GM12878 (cell line): Measurements from ENCODE around the gene HRH3. TPM values are rescaled to one million over a fixed set of nuclear protein-coding genes. Genes with fewer than 3 reads are reported as not detected.

Experiments
- ATAC-seq: fragments of 200-7000 bp; cut with Tn5 transposase; 3 replicates; pipeline ENCODE4 v1.9.1; 2020; ENCODE audit warnings: mild to moderate bottlenecking, moderate library complexity
- BruUV-seq: library from RNA; stranded (reverse); fragments of 400-500 nt; replicated peaks from 2 replicates; lab custom pipeline; 2021; lab: Mats Ljungman, UMichigan
- CTCF ChIA-PET: fragments of 300-600 bp; sonication (Branson Sonifier 250); formaldehyde crosslinking; extraction: SDS; loops from one replicate; lab custom pipeline; 2021; ENCODE audit warnings: inconsistent platforms; lab: Yijun Ruan, JAX
- POLR2A ChIA-PET: fragments of 350-600 bp; formaldehyde crosslinking; extraction: SDS; loops from one replicate; lab custom pipeline; 2021; ENCODE audit warnings: inconsistent platforms; lab: Charles Lee
- RAD21 ChIA-PET: fragments of 300-600 bp; sonication (Branson Sonifier 250); formaldehyde crosslinking; loops from one replicate; lab custom pipeline; 2023; ENCODE audit warnings: antibody characterized with exemption; ENCODE audit not compliant: unreplicated experiment; lab: Charles Lee
- SMC1A ChIA-PET: fragments of 300-600 bp; sonication (Branson Sonifier 250); formaldehyde crosslinking; loops from one replicate; lab custom pipeline; 2023; ENCODE audit not compliant: unreplicated experiment, uncharacterized antibody; lab: Charles Lee
- DNase-seq: peaks from one replicate; pipeline ENCODE4 v3.0.0-alpha.2; 2011; ENCODE audit warnings: low read depth, low spot score
- FAIRE-seq: peaks from 3 replicates; lab custom pipeline; 2011; peaks lifted over from hg19 to GRCh38; lab: Jason Lieb, UNC
- H2AFZ ChIP-seq: 2 replicates; pipeline ENCODE4 v1.6.0; 2011; ENCODE audit warnings: low read depth, low read length, control low read depth; ENCODE audit not compliant: control insufficient read depth
- H3K27ac ChIP-seq: 2 replicates; pipeline ENCODE4 v1.5.1; 2011; ENCODE audit warnings: control low read depth; ENCODE audit not compliant: control insufficient read depth, insufficient read depth
- H3K27me3 ChIP-seq, 2 experiments: replicated peaks in 1 of 2; 2 replicates each; pipeline versions ENCODE4 v1.6.0 to v1.6.1; 2011; ENCODE audit warnings: low read length in 1 of 2; ENCODE audit not compliant: control insufficient read depth in 2 of 2, insufficient read depth in 2 of 2
- H3K36me3 ChIP-seq, 2 experiments: 2 replicates each; pipeline ENCODE4 v1.5.1; 2011; ENCODE audit warnings: low read length in 1 of 2; ENCODE audit not compliant: control insufficient read depth in 2 of 2, insufficient read depth in 2 of 2
- H3K4me1 ChIP-seq: 2 replicates; pipeline ENCODE4 v1.6.1; 2011; ENCODE audit warnings: mild to moderate bottlenecking, low read length, moderate library complexity, mixed read lengths; ENCODE audit not compliant: control insufficient read depth, insufficient read depth
- H3K4me2 ChIP-seq: 2 replicates; pipeline ENCODE4 v1.6.0; 2011; ENCODE audit warnings: control low read depth; ENCODE audit not compliant: control insufficient read depth, insufficient read depth
- H3K4me3 ChIP-seq: fragments of 200-600 bp; sonication (generic); 2 replicates; pipeline ENCODE4 v1.5.1; 2016
- H3K79me2 ChIP-seq: 2 replicates; pipeline ENCODE4 v1.6.0; 2011; ENCODE audit warnings: low read length; ENCODE audit not compliant: control insufficient read depth, insufficient read depth
- H3K9ac ChIP-seq: 2 replicates; pipeline ENCODE4 v1.8.0; 2011; ENCODE audit warnings: low read length, control low read depth, mixed read lengths; ENCODE audit not compliant: control insufficient read depth, insufficient read depth
- H3K9me3 ChIP-seq: replicated peaks from 3 replicates; pipeline ENCODE4 v1.5.1; 2011; ENCODE audit warnings: mild to moderate bottlenecking, low read length; ENCODE audit not compliant: control insufficient read depth, insufficient read depth
- H4K20me1 ChIP-seq: 2 replicates; pipeline ENCODE4 v1.6.0; 2011; ENCODE audit not compliant: control insufficient read depth, insufficient read depth
- ATF7 ChIP-seq: fragments of 450-650 bp; IDR thresholded peaks from 2 replicates; pipeline ENCODE4 v1.6.1; 2016; ENCODE audit warnings: low read depth, mild to moderate bottlenecking
- BACH1 ChIP-seq: fragments of 450-650 bp; IDR thresholded peaks from 2 replicates; pipeline ENCODE4 v1.6.1; 2017; ENCODE audit warnings: mild to moderate bottlenecking, borderline replicate concordance
- FOXM1 ChIP-seq: IDR thresholded peaks from 2 replicates; pipeline ENCODE4 v1.6.1; 2012; ENCODE audit warnings: low read depth, mild to moderate bottlenecking, inconsistent platforms, low read length, moderate library complexity
- HCFC1 ChIP-seq: fragments of 150-350 bp; IDR thresholded peaks from 2 replicates; pipeline ENCODE4 v1.6.1; 2014; ENCODE audit warnings: low read length
- IKZF2 ChIP-seq, 2 experiments: fragments of 450-650 bp; IDR thresholded peaks; 2 replicates each; pipeline ENCODE4 v1.6.1; 2017; ENCODE audit warnings: mild to moderate bottlenecking in 2 of 2, moderate library complexity in 2 of 2
- IRF3 ChIP-seq: fragments of 450-650 bp; IDR thresholded peaks from 2 replicates; pipeline ENCODE4 v1.6.1; 2014; ENCODE audit warnings: mild to moderate bottlenecking
- KDM1A ChIP-seq: fragments of 200-600 bp; sonication (generic); IDR thresholded peaks from 2 replicates; pipeline ENCODE4 v1.6.1; 2016; ENCODE audit warnings: borderline replicate concordance
- KLF5 ChIP-seq: fragments of 450-650 bp; IDR thresholded peaks from 2 replicates; pipeline ENCODE4 v1.6.1; 2014; ENCODE audit warnings: mild to moderate bottlenecking; ENCODE audit not compliant: partially characterized antibody
- MLLT1 ChIP-seq: fragments of 450-650 bp; IDR thresholded peaks from 2 replicates; pipeline ENCODE4 v1.6.1; 2016; ENCODE audit warnings: mild to moderate bottlenecking
- SIN3A ChIP-seq: IDR thresholded peaks from 2 replicates; pipeline ENCODE4 v1.6.1; 2012; ENCODE audit warnings: low read depth, low read length, improper control_type of control experiment
- SMC3 ChIP-seq: IDR thresholded peaks from 2 replicates; pipeline ENCODE4 v1.6.1; 2011; ENCODE audit warnings: low read length, improper control_type of control experiment, borderline replicate concordance
- YBX1 ChIP-seq: fragments of 450-650 bp; IDR thresholded peaks from 2 replicates; pipeline ENCODE4 v1.6.1; 2016; ENCODE audit warnings: antibody characterized with exemption
- ZNF24 ChIP-seq: fragments of 450-650 bp; IDR thresholded peaks from 2 replicates; pipeline ENCODE4 v1.6.1; 2017; ENCODE audit warnings: antibody characterized with exemption, mild to moderate bottlenecking
- WGBS: methylation state at CpG from one replicate; pipeline ENCODE4 v1.1.6; 2016; ENCODE audit warnings: low lambda C conversion rate; ENCODE audit not compliant: insufficient replicate concordance, insufficient coverage; ENCODE audit errors: missing lambda C conversion rate; 5-methylcytosine and 5-hydroxymethylcytosine counted together
- in situ Hi-C: fragments of 300-500 bp; cut with MboI; formaldehyde crosslinking; loops from 9 replicates; pipeline ENCODE4 v1.14.3; 2018; ENCODE audit warnings: mixed read lengths
- intact Hi-C: fragments of 100-400 bp; cut with micrococcal nuclease; formaldehyde crosslinking; loops from one replicate; pipeline ENCODE4 v1.14.2; 2022; ENCODE audit not compliant: unreplicated experiment
- polyA plus RNA-seq, 11 experiments: library from polyadenylated mRNA; depleted of rRNA in 4 of 11; unstranded in 6 of 11; stranded (reverse) in 5 of 11; fragments of >200 nt; fragmentation: Nextera tagmentation in 4 of 11; fragmentation: Illumina TruSeq in 1 of 11; extraction: Ambion mirVana in 4 of 11; extraction: Trizol in 1 of 11; gene quantifications; 1 replicate in 1 of 11; 2 replicates in 10 of 11; pipeline versions ENCODE4 v1.2.1 to v1.2.3, GENCODE V29; 2011 to 2016; ENCODE audit warnings: inconsistent platforms in 2 of 11, missing spikeins in 2 of 11, low read depth in 1 of 11
- total RNA-seq, 4 experiments: library from RNA; depleted of rRNA in 3 of 4; stranded (reverse); fragments of >200 nt in 3 of 4; fragmentation: Illumina TruSeq in 1 of 4; extraction: Trizol in 1 of 4; gene quantifications; 2 replicates each; pipeline versions ENCODE4 v1.2.1 to v1.2.3, GENCODE V29; 2013 to 2021

Gene HRH3
- total and polyA plus RNA-seq, 10 of the 15 experiments (the other 5 are each of a cell fraction or from before 2014, with no cell fraction given): not detected

DNA sequence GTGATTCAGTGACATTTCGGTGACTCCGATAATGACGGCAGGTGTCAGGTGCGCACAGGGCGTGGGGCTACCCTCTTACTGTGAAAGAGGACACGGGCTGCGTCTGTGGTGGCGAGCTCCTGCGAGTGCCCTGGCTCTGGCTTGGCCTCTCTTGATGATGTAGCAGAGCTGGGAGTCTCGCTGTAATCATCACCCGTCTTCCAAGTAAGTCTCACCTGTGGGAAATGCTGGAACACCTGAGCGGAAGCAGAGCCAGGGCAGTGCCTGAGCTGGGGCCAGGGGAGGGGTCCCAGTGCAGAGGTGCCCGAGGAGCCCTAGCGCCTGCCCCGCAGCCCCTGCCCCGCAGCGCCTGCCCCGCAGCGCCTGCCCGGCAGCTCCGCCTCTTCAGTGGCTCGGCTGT lies 23.0 kb upstream of the HRH3 start:
- H3K4me1 ChIP-seq: peaks cover 8% of the 10 kb centered on the region
- intact Hi-C loops (no loop called here), in situ Hi-C loops (no loop called here)
- no peak overlapping the region for H3K4me3 ChIP-seq
- no peak for TF ChIP-seq BACH1
- TF ChIP-seq SIN3A: no peak
- no peak for TF ChIP-seq HCFC1
- H3K79me2 ChIP-seq: peaks cover 18% of the 10 kb centered on the region
- H4K20me1 ChIP-seq: no peaks in the 10 kb centered on the region; the same call in 1 of the 2 replicates
- ChIA-PET SMC1A (no interaction called here), CTCF (no interaction called here), RAD21 (no interaction called here), POLR2A (interaction anchor here (0.6 kb wide), 1 partner anchor 141 kb away, joined by 3 read pairs; no protein-coding TSS in a partner anchor)
- H3K27me3 ChIP-seq: no peaks in the 10 kb centered on the region
- no peak overlapping the region for H2AFZ ChIP-seq
- 97% methylated on average over 12 of the region's 22 CpGs for WGBS
- no peak overlapping the region for H3K9ac ChIP-seq
- no TSS peak for BruUV-seq
- no peak overlapping the region for H3K4me2 ChIP-seq
- H3K36me3 ChIP-seq: no peaks in the 10 kb centered on the region; a peak in 2 of 4 replicates
- no peak for DNase-seq
- no peak overlapping the region for H3K27ac ChIP-seq
- ATAC-seq: no peak
- no peak for FAIRE-seq
- H3K9me3 ChIP-seq: no peaks in the 10 kb centered on the region

DNA sequence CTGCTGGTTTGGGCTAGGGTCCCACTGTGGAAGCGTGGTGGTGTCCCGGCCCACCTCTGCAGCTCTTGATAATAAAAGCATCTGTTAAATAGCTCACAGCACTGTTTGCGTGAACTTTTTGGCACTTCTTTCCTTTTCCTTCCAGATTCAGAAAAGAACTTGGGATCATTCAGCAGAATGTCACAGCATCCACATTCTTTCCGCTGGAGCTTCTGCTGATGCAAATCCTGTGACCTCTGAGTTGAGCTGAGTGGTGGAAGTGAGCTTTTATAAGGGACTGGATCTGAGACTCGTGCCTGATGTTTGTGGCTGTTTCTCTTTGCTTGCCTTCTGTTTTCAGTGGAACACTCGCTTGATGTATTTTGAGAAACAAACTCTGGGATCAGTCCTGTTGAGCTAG lies 22.1 kb upstream of the HRH3 start:
- 85% methylated on average over 6 of the region's 6 CpGs for WGBS
- Histone ChIP-seq H3K4me3 (no peak overlapping the region), H2AFZ (no peak overlapping the region), H3K27ac (no peak overlapping the region), H3K79me2 (peaks cover 18% of the 10 kb centered on the region), H3K36me3 (no peaks in the 10 kb centered on the region; a peak in 2 of 4 replicates), H3K4me1 (peaks cover 12% of the 10 kb centered on the region), H3K9ac (no peak overlapping the region), H3K9me3 (no peaks in the 10 kb centered on the region), H3K4me2 (no peak overlapping the region), H4K20me1 (no peaks in the 10 kb centered on the region; the same call in 1 of the 2 replicates), H3K27me3 (no peaks in the 10 kb centered on the region)
- RAD21 ChIA-PET: no interaction called here
- BruUV-seq: no TSS peak
- POLR2A ChIA-PET: no interaction called here
- no peak for TF ChIP-seq IRF3
- no peak for TF ChIP-seq IKZF2 (IDR thresholded peaks at IDR 0.05)
- TF ChIP-seq KDM1A: no peak
- TF ChIP-seq SMC3: no peak
- no peak for TF ChIP-seq ATF7
- no peak for TF ChIP-seq SIN3A
- TF ChIP-seq KLF5: no peak
- TF ChIP-seq MLLT1: no peak
- no peak for TF ChIP-seq FOXM1
- no peak for TF ChIP-seq YBX1
- TF ChIP-seq ZNF24: no peak
- SMC1A ChIA-PET: interaction anchor here (1.6 kb wide), 1 partner anchor 13 kb away, joined by 3 read pairs; no protein-coding TSS in a partner anchor
- CTCF ChIA-PET: no interaction called here
- intact Hi-C loops (no loop called here), in situ Hi-C loops (no loop called here)
- ATAC-seq: no peak
- FAIRE-seq: no peak
- no peak for DNase-seq
